Naive thymus-derived CD4-positive, alpha-beta T cell (primary cell): Measurements from ENCODE around the gene OPA1. TPM values are rescaled to one million over a fixed set of nuclear protein-coding genes. Genes with fewer than 3 reads are reported as not detected.

ENCODE experiments used
- ATAC-seq: fragments of 150-1000 bp; cut with Tn5 transposase; 2 replicates; pipeline ENCODE4 v1.10.0; 2021; ENCODE audit warnings: mild to moderate bottlenecking, moderate library complexity
- CTCF ChIA-PET: fragments of 350-600 bp; sonication (Branson Sonifier 250); formaldehyde crosslinking; loops from one replicate; lab custom pipeline; 2021; ENCODE audit warnings: antibody characterized with exemption; lab: Charles Lee
- POLR2A ChIA-PET: fragments of 350-600 bp; sonication (Branson Sonifier 250); formaldehyde crosslinking; loops from one replicate; lab custom pipeline; 2021; ENCODE audit warnings: antibody characterized with exemption, inconsistent platforms; lab: Charles Lee
- DNase-seq, 9 donors: peaks; one replicate each; pipeline versions ENCODE4 v3.0.0 to v3.0.0-alpha.2; 2020 to 2022; ENCODE audit warnings: mixed read lengths in 1 of 9
- H3K27ac ChIP-seq: one replicate; pipeline ENCODE4 v1.7.0; 2013; ENCODE audit warnings: mild to moderate bottlenecking, low read depth, low read length, moderate library complexity
- H3K27me3 ChIP-seq, 2 donors: one replicate each; pipeline ENCODE4 v1.7.0; 2013; ENCODE audit warnings: low read length in 2 of 2, mild to moderate bottlenecking in 2 of 2, moderate library complexity in 2 of 2; ENCODE audit not compliant: control insufficient read depth in 2 of 2, insufficient read depth in 2 of 2
- H3K36me3 ChIP-seq, 3 experiments: 1 replicate in 2 of 3; 2 replicates in 1 of 3; pipeline ENCODE4 v1.7.0; 2013; ENCODE audit warnings: low read length in 3 of 3, mild to moderate bottlenecking in 3 of 3, moderate library complexity in 1 of 3; ENCODE audit not compliant: insufficient read depth in 3 of 3, control insufficient read depth in 2 of 3
- H3K4me1 ChIP-seq, 2 donors: one replicate each; pipeline ENCODE4 v1.7.0; 2013; ENCODE audit warnings: low read length in 2 of 2, mild to moderate bottlenecking in 2 of 2, moderate library complexity in 1 of 2; ENCODE audit not compliant: control insufficient read depth in 2 of 2, insufficient read depth in 2 of 2
- H3K4me3 ChIP-seq: 2 replicates; pipeline ENCODE4 v1.7.0; 2013; ENCODE audit warnings: mild to moderate bottlenecking, low read length
- H3K9me3 ChIP-seq, 3 experiments: 1 replicate in 2 of 3; 2 replicates in 1 of 3; pipeline ENCODE4 v1.7.0; 2013; ENCODE audit warnings: low read length in 3 of 3; ENCODE audit not compliant: control insufficient read depth in 2 of 3
- H3K27ac Mint-ChIP-seq, 9 donors: one replicate each; pipeline ENCODE4 v1.8.0; 2020 to 2022; ENCODE audit warnings: mixed read lengths in 9 of 9, mild to moderate bottlenecking in 8 of 9, moderate library complexity in 5 of 9, inconsistent platforms in 2 of 9
- H3K27me3 Mint-ChIP-seq, 5 donors: one replicate each; pipeline ENCODE4 v1.8.0; 2021 to 2022; ENCODE audit warnings: mixed read lengths in 5 of 5, mild to moderate bottlenecking in 1 of 5
- H3K36me3 Mint-ChIP-seq, 5 donors: one replicate each; pipeline ENCODE4 v1.8.0; 2020 to 2022; ENCODE audit warnings: mixed read lengths in 5 of 5, mild to moderate bottlenecking in 3 of 5, inconsistent platforms in 1 of 5
- H3K4me1 Mint-ChIP-seq, 7 donors: one replicate each; pipeline ENCODE4 v1.8.0; 2020 to 2022; ENCODE audit warnings: mixed read lengths in 7 of 7, mild to moderate bottlenecking in 3 of 7, inconsistent platforms in 1 of 7
- H3K4me3 Mint-ChIP-seq, 10 donors: one replicate each; pipeline ENCODE4 v1.8.0; 2020 to 2022; ENCODE audit warnings: mild to moderate bottlenecking in 10 of 10, mixed read lengths in 10 of 10, moderate library complexity in 6 of 10, inconsistent platforms in 2 of 10
- H3K9me3 Mint-ChIP-seq, 11 donors: one replicate each; pipeline ENCODE4 v1.8.0; 2020 to 2022; ENCODE audit warnings: mixed read lengths in 11 of 11, mild to moderate bottlenecking in 4 of 11, inconsistent platforms in 1 of 11, moderate library complexity in 1 of 11
- intact Hi-C, 2 donors: fragments of 100-400 bp; cut with micrococcal nuclease; formaldehyde crosslinking; loops; one replicate each; pipeline ENCODE4 v1.15.1; 2023
- polyA plus RNA-seq, 2 donors: library from polyadenylated mRNA; unstranded; fragments of 300-500 nt; fragmentation: Illumina TruSeq; gene quantifications; one replicate each; pipeline ENCODE4 v1.2.3, GENCODE V29; 2021
- total RNA-seq, 6 experiments: library from RNA in 5 of 6; stranded (reverse) in 5 of 6; gene quantifications; 1 replicate in 5 of 6; 2 replicates in 1 of 6; pipeline ENCODE4 v1.2.3 and lab custom pipeline; 2021 to 2026

OPA1 gene
- total and polyA plus RNA-seq, 7 experiments from 2014 or later: 22.9 to 70.0 (median 53.4) TPM

- CTCF ChIA-PET: no interaction called here
- ATAC-seq (no peak), DNase-seq (no peak)
- Mint-ChIP-seq H3K27ac (no peak overlapping the region), H3K4me3 (no peak overlapping the region), H3K27me3 (peaks cover 0 to 9% (median 0%) of the 10 kb centered on the region in 5 donors), H3K4me1 (no peaks in the 10 kb centered on the region), H3K36me3 (peaks cover 0 to 18% (median 0%) of the 10 kb centered on the region in 5 donors), H3K9me3 (no peaks in the 10 kb centered on the region)
- Histone ChIP-seq H3K36me3 (no peaks in the 10 kb centered on the region), H3K27ac (no peak overlapping the region), H3K4me1 (no peaks in the 10 kb centered on the region), H3K27me3 (no peaks in the 10 kb centered on the region), H3K9me3 (no peaks in the 10 kb centered on the region), H3K4me3 (no peak overlapping the region)
- POLR2A ChIA-PET: no interaction called here
- intact Hi-C loops: no loop called here
Observed at GRCh38 chr3:193553586-193553985, 39.4 kb upstream of the OPA1 start.

GRCh38 chr3:193554811-193555210 is 38.2 kb upstream of the OPA1 start, which contains the start of gene ATP13A4:
ATP13A4 (minus strand) TSS chr3:193554895; CDS start chr3:193554799, 96 bp downstream.
- H3K36me3 Mint-ChIP-seq: peaks cover 0 to 19% (median 0%) of the 10 kb centered on the region in 5 donors

GRCh38 chr3:193556841-193557240 is 36.2 kb upstream of the OPA1 start:
- Mint-ChIP-seq H3K9me3 (no peaks in the 10 kb centered on the region), H3K27ac (no peak overlapping the region), H3K4me3 (no peak overlapping the region), H3K4me1 (no peaks in the 10 kb centered on the region), H3K27me3 (peaks cover 0 to 9% (median 0%) of the 10 kb centered on the region in 5 donors), H3K36me3 (peaks cover 0 to 16% (median 0%) of the 10 kb centered on the region in 5 donors)
- POLR2A ChIA-PET: no interaction called here
- Histone ChIP-seq H3K36me3 (no peaks in the 10 kb centered on the region), H3K4me3 (no peak overlapping the region), H3K4me1 (no peaks in the 10 kb centered on the region), H3K9me3 (no peaks in the 10 kb centered on the region), H3K27me3 (no peaks in the 10 kb centered on the region), H3K27ac (no peak overlapping the region)
- CTCF ChIA-PET: no interaction called here
- no peak for ATAC-seq
- intact Hi-C loops: no loop called here
- DNase-seq: no peak

More at GRCh38 chr3:193554811-193555210, 38.2 kb upstream of the OPA1 start, which contains the start of gene ATP13A4:
- Mint-ChIP-seq H3K27me3 (peaks cover 0 to 9% (median 0%) of the 10 kb centered on the region in 5 donors), H3K4me1 (no peaks in the 10 kb centered on the region), H3K27ac (peak within 1 kb of the TSS in 1 of 9 donors; percentile 33), H3K9me3 (no peaks in the 10 kb centered on the region), H3K4me3 (no peak within 1 kb of the TSS)
- intact Hi-C loops: no loop called here
- Histone ChIP-seq H3K27me3 (no peaks in the 10 kb centered on the region), H3K36me3 (no peaks in the 10 kb centered on the region), H3K27ac (no peak within 1 kb of the TSS), H3K4me3 (no peak within 1 kb of the TSS), H3K9me3 (no peaks in the 10 kb centered on the region), H3K4me1 (no peaks in the 10 kb centered on the region)
- CTCF ChIA-PET: no interaction called here
- POLR2A ChIA-PET: no interaction called here
- DNase-seq (no peak), ATAC-seq (no peak)

- H3K27ac Mint-ChIP-seq: no peak overlapping the region
- Histone ChIP-seq H3K9me3 (no peaks in the 10 kb centered on the region), H3K4me3 (no peak overlapping the region), H3K4me1 (no peaks in the 10 kb centered on the region), H3K27me3 (no peaks in the 10 kb centered on the region), H3K27ac (no peak overlapping the region), H3K36me3 (no peaks in the 10 kb centered on the region)
- ChIA-PET CTCF (interaction anchor here (0.5 kb wide), 1 partner anchor 307 kb away, joined by 3 read pairs; no protein-coding TSS in a partner anchor), POLR2A (no interaction called here)
- peaks cover 0 to 16% (median 0%) of the 10 kb centered on the region in 5 donors for H3K36me3 Mint-ChIP-seq
- no peak for ATAC-seq
- H3K4me1 Mint-ChIP-seq: no peaks in the 10 kb centered on the region
- intact Hi-C loops: no loop called here
- DNase-seq: no peak
- no peaks in the 10 kb centered on the region for H3K9me3 Mint-ChIP-seq
- peaks cover 0 to 3% (median 0%) of the 10 kb centered on the region in 5 donors for H3K27me3 Mint-ChIP-seq
- H3K4me3 Mint-ChIP-seq: no peak overlapping the region
Observed at GRCh38 chr3:193559100-193559499, 33.9 kb upstream of the OPA1 start.

- intact Hi-C loops: no loop called here
- H3K4me3 Mint-ChIP-seq: no peak overlapping the region
- ChIA-PET CTCF (no interaction called here), POLR2A (no interaction called here)
- no peak overlapping the region for H3K27ac ChIP-seq
- H3K27ac Mint-ChIP-seq: no peak overlapping the region
- H3K27me3 Mint-ChIP-seq: no peaks in the 10 kb centered on the region
- H3K9me3 Mint-ChIP-seq: no peaks in the 10 kb centered on the region
- no peaks in the 10 kb centered on the region for H3K4me1 Mint-ChIP-seq
- H3K4me1 ChIP-seq: no peaks in the 10 kb centered on the region
- no peaks in the 10 kb centered on the region for H3K36me3 ChIP-seq
- peaks cover 0 to 12% (median 0%) of the 10 kb centered on the region in 5 donors for H3K36me3 Mint-ChIP-seq
- no peak for DNase-seq
- no peaks in the 10 kb centered on the region for H3K9me3 ChIP-seq
- ATAC-seq: no peak
- H3K4me3 ChIP-seq: no peak overlapping the region
- H3K27me3 ChIP-seq: no peaks in the 10 kb centered on the region
Observed at GRCh38 chr3:193560091-193560490, 32.9 kb upstream of the OPA1 start.

- Histone ChIP-seq H3K27ac (no peak overlapping the region), H3K4me3 (no peak overlapping the region), H3K27me3 (no peaks in the 10 kb centered on the region), H3K4me1 (no peaks in the 10 kb centered on the region), H3K9me3 (no peaks in the 10 kb centered on the region), H3K36me3 (no peaks in the 10 kb centered on the region)
- ATAC-seq (no peak), DNase-seq (no peak)
- Mint-ChIP-seq H3K4me1 (no peaks in the 10 kb centered on the region), H3K36me3 (peaks cover 0 to 12% (median 0%) of the 10 kb centered on the region in 5 donors), H3K4me3 (no peak overlapping the region), H3K9me3 (no peaks in the 10 kb centered on the region), H3K27ac (no peak overlapping the region), H3K27me3 (no peaks in the 10 kb centered on the region)
- POLR2A ChIA-PET: no interaction called here
- CTCF ChIA-PET: no interaction called here
- intact Hi-C loops: no loop called here
Observed at GRCh38 chr3:193560870-193561269, 32.1 kb upstream of the OPA1 start.

- H3K9me3 Mint-ChIP-seq: no peaks in the 10 kb centered on the region
- H3K4me3 Mint-ChIP-seq: no peak overlapping the region
- H3K36me3 Mint-ChIP-seq: peaks cover 0 to 5% (median 0%) of the 10 kb centered on the region in 5 donors
- no peaks in the 10 kb centered on the region for H3K4me1 Mint-ChIP-seq
- intact Hi-C loops: no loop called here
- H3K27ac ChIP-seq: no peak overlapping the region
- ChIA-PET CTCF (no interaction called here), POLR2A (no interaction called here)
- no peak overlapping the region for H3K4me3 ChIP-seq
- DNase-seq: no peak
- H3K4me1 ChIP-seq: no peaks in the 10 kb centered on the region
- no peaks in the 10 kb centered on the region for H3K9me3 ChIP-seq
- no peak overlapping the region for H3K27ac Mint-ChIP-seq
- no peaks in the 10 kb centered on the region for H3K27me3 Mint-ChIP-seq
- H3K27me3 ChIP-seq: no peaks in the 10 kb centered on the region
- H3K36me3 ChIP-seq: no peaks in the 10 kb centered on the region
- no peak for ATAC-seq
Observed at GRCh38 chr3:193563426-193563825, 29.6 kb upstream of the OPA1 start.
